Measurements from ENCODE around the gene FAM184B. TPM values are rescaled to one million over a fixed set of nuclear protein-coding genes. Genes with fewer than 3 reads are reported as not detected.
A peak's percentile ranks its signal among the peaks of the same experiment; 100 is the strongest.
"Not testable (repeated sequence)": the region's sequence is repeated elsewhere in the genome, so short reads cannot be mapped to it uniquely, and the experiment has no call there.

Gene FAM184B
- total RNA-seq, 1 donor from 2014 or later, result not detected

DNA sequence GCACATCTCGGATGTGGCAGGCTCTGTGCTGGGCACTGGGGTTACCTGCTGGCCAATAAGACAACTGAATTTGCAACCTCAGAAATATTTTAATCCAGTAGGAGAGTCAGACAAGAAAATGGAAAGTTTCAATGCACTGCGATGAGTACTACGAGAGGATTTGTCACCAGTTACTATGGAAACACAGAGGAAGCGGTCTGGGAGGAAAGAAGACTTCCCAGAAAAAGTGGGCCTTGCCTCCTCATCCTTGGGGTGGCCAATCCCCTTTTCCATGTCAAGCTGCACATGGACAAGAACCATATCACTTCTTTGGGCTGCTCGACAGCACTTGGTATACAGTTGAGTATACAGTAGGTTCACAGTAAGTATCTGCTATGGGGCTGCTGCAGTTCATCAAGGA, 67.6 kb downstream of the FAM184B start:
- no peaks in the 10 kb centered on the region for H3K4me1 Mint-ChIP-seq (ENCODE audit: unreplicated experiment)
- no peaks in the 10 kb centered on the region for H3K36me3 Mint-ChIP-seq (ENCODE audit: unreplicated experiment)
- TF ChIP-seq, protein P1, sequence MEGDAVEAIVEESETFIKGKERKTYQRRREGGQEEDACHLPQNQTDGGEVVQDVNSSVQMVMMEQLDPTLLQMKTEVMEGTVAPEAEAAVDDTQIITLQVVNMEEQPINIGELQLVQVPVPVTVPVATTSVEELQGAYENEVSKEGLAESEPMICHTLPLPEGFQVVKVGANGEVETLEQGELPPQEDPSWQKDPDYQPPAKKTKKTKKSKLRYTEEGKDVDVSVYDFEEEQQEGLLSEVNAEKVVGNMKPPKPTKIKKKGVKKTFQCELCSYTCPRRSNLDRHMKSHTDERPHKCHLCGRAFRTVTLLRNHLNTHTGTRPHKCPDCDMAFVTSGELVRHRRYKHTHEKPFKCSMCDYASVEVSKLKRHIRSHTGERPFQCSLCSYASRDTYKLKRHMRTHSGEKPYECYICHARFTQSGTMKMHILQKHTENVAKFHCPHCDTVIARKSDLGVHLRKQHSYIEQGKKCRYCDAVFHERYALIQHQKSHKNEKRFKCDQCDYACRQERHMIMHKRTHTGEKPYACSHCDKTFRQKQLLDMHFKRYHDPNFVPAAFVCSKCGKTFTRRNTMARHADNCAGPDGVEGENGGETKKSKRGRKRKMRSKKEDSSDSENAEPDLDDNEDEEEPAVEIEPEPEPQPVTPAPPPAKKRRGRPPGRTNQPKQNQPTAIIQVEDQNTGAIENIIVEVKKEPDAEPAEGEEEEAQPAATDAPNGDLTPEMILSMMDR (IDR thresholded peaks at IDR 0.05), result no peak
- H3K9me3 Mint-ChIP-seq (ENCODE audit: unreplicated experiment), result no peaks in the 10 kb centered on the region
- no peak overlapping the region for H3K27ac Mint-ChIP-seq (ENCODE audit: unreplicated experiment)
- H3K4me3 Mint-ChIP-seq (ENCODE audit: unreplicated experiment), result no peak overlapping the region
- DNase-seq (ENCODE audit: extremely low spot score, unreplicated experiment), result peak; percentile 13
- H3K27me3 Mint-ChIP-seq (ENCODE audit: unreplicated experiment), result no peaks in the 10 kb centered on the region

DNA sequence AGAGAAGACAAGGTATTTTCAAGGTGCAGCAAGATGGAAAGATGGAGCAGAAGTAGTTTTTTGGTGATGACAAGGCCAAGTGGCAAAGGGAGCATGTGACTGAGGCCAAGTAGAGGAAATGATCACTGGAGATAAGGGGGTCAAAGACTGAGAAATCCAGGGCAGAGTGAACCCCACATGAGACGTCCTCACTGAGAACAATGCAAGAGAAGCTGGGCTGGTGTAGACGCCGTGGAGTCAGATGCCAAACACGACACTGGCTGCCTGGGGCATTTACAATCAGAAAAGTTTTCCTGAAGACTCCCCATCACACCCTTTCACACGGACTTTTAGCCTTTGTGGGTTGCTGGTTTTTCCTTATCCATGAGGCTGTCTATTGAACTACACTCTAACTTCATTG, 69.3 kb downstream of the FAM184B start:
- Mint-ChIP-seq H3K36me3 (ENCODE audit: unreplicated experiment) (no peaks in the 10 kb centered on the region), H3K27ac (ENCODE audit: unreplicated experiment) (no peak overlapping the region), H3K27me3 (ENCODE audit: unreplicated experiment) (no peaks in the 10 kb centered on the region), H3K4me1 (ENCODE audit: unreplicated experiment) (no peaks in the 10 kb centered on the region), H3K9me3 (ENCODE audit: unreplicated experiment) (no peaks in the 10 kb centered on the region), H3K4me3 (ENCODE audit: unreplicated experiment) (no peak overlapping the region)
- peak; percentile 51 for DNase-seq (ENCODE audit: extremely low spot score, unreplicated experiment)
- TF ChIP-seq, protein P1 (IDR thresholded peaks at IDR 0.05), result no peak

DNA sequence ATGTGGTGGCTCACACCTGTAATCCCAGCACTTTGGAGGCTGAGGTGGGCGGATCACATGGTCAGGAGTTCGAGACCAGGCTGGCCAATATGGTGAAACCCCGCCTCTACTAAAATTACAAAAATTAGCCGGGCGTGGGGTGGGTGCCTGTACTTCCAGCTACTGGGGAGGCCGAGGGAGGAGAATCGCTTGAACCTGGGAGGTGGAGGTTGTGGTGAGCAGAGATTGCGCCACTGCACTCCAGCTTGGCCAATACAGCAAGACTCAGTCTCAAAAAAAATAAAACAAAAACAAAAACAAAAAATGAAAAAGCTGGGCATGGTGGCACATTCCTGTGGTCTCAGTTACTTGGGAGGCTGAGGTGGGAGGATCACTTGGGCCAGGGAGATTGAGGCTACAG, 70.2 kb downstream of the FAM184B start:
- H3K36me3 Mint-ChIP-seq (ENCODE audit: unreplicated experiment); H3K27ac Mint-ChIP-seq (ENCODE audit: unreplicated experiment); H3K27me3 Mint-ChIP-seq (ENCODE audit: unreplicated experiment); H3K4me3 Mint-ChIP-seq (ENCODE audit: unreplicated experiment); H3K9me3 Mint-ChIP-seq (ENCODE audit: unreplicated experiment); H3K4me1 Mint-ChIP-seq (ENCODE audit: unreplicated experiment): not testable (repeated sequence)
- peak; percentile 69 for DNase-seq (ENCODE audit: extremely low spot score, unreplicated experiment)

DNA sequence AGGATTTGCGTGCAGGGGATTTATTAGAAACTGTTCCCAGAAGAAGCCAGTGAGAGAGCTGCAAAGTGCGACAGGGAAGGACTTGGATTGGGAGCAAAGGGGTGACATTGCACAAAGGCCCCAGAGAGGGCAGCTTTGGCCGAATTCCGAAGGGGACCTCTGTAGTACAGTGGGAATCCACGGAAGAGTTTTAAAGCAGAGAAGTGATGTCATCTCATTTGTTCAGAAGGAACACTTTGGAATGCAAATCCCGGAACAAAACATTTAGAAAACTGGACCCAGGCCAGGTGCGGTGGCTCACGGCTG, 71.7 kb downstream of the FAM184B start:
- H3K9me3 Mint-ChIP-seq (ENCODE audit: unreplicated experiment), result no peaks in the 10 kb centered on the region

DNA sequence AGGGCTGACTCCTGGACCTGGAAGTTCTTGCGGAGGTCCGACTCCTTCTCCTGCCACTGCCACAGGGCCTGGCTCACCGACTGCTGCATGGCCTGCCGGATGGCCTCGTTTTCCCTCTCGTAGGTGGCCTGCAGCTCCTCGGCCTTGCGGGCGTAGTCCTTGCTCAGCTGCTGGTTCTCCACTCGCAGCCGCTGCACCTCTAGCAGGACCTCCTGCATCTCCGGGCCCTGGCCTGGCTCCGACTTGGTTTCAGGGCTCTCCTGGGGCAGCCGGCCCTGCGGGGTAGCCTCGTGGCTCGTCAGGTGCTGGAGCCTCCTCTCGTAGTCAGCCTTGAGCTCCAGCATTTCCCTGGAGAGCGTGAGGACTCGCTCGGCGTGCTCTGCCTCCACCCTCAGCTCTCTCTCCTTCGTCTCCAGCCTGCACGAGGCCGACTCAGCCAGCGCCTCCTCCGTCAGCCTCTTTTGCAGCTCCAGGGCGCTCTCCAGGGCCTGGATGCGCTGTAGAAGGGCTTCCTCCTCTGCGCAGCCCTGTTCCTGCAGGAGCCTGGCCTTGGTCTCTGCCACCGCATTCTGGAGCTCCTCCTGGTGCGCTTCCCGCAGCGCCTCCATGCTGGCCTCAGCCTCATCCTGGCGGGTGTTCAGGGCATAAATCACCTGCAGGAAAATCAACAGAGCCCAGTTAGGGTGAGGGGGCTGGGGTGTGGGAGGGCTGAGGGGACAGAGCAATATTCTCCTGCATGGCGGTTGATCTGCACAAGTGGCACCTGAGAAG, 72.2 kb downstream of the FAM184B start:
- Mint-ChIP-seq H3K4me3 (ENCODE audit: unreplicated experiment) (no peak overlapping the region), H3K27me3 (ENCODE audit: unreplicated experiment) (peaks cover 2% of the 10 kb centered on the region), H3K27ac (ENCODE audit: unreplicated experiment) (no peak overlapping the region), H3K9me3 (ENCODE audit: unreplicated experiment) (no peaks in the 10 kb centered on the region), H3K4me1 (ENCODE audit: unreplicated experiment) (no peaks in the 10 kb centered on the region), H3K36me3 (ENCODE audit: unreplicated experiment) (no peaks in the 10 kb centered on the region)
- peak; percentile 82 for DNase-seq (ENCODE audit: extremely low spot score, unreplicated experiment)
- TF ChIP-seq, protein P1 (IDR thresholded peaks at IDR 0.05), result no peak

More for the DNA sequence above, 71.7 kb downstream of the FAM184B start:
- TF ChIP-seq, protein P1 (IDR thresholded peaks at IDR 0.05), result no peak
- peak; percentile 49 for DNase-seq (ENCODE audit: extremely low spot score, unreplicated experiment)
- no peaks in the 10 kb centered on the region for H3K36me3 Mint-ChIP-seq (ENCODE audit: unreplicated experiment)
- H3K27me3 Mint-ChIP-seq (ENCODE audit: unreplicated experiment), result peaks cover under 1% of the 10 kb centered on the region
- H3K4me3 Mint-ChIP-seq (ENCODE audit: unreplicated experiment), result no peak overlapping the region
- H3K27ac Mint-ChIP-seq (ENCODE audit: unreplicated experiment), result no peak overlapping the region
- H3K4me1 Mint-ChIP-seq (ENCODE audit: unreplicated experiment), result no peaks in the 10 kb centered on the region

Measured in osteocyte (in vitro differentiated cells).